Liver (tissue), 9 donors: ENCODE results near the gene GHR. TPM values are rescaled to one million over a fixed set of nuclear protein-coding genes. Genes with fewer than 3 reads are reported as not detected.

Source experiments
- DNase-seq: peaks from one replicate; pipeline ENCODE4 v3.0.0-alpha.2; 2017; ENCODE audit warnings: low spot score
- H3K27ac ChIP-seq, 2 donors: one replicate each; pipeline ENCODE4 v1.7.0; 2013; ENCODE audit warnings: inconsistent platforms in 2 of 2, low read length in 2 of 2, control low read depth in 1 of 2, low read depth in 1 of 2, mild to moderate bottlenecking in 1 of 2
- H3K27me3 ChIP-seq, 4 donors: one replicate each; pipeline versions ENCODE4 v1.6.1 to v1.7.0; 2013; ENCODE audit warnings: low read length in 3 of 4, inconsistent platforms in 1 of 4, mild to moderate bottlenecking in 1 of 4, moderate library complexity in 1 of 4; ENCODE audit not compliant: control insufficient read depth in 4 of 4, insufficient read depth in 4 of 4
- H3K36me3 ChIP-seq, 4 donors: one replicate each; pipeline versions ENCODE4 v1.6.1 to v1.7.0; 2013; ENCODE audit warnings: low read length in 3 of 4, mild to moderate bottlenecking in 3 of 4, low read depth in 1 of 4, moderate library complexity in 1 of 4; ENCODE audit not compliant: control insufficient read depth in 4 of 4, insufficient read depth in 3 of 4
- H3K4me1 ChIP-seq, 4 donors: one replicate each; pipeline versions ENCODE4 v1.6.1 to v1.7.0; 2013; ENCODE audit warnings: low read length in 3 of 4, mild to moderate bottlenecking in 3 of 4, moderate library complexity in 1 of 4; ENCODE audit not compliant: control insufficient read depth in 4 of 4, insufficient read depth in 4 of 4
- H3K4me3 ChIP-seq, 3 donors: one replicate each; pipeline versions ENCODE4 v1.6.1 to v1.7.0; 2013; ENCODE audit warnings: low read length in 3 of 3, control low read depth in 1 of 3, low read depth in 1 of 3, mild to moderate bottlenecking in 1 of 3
- H3K9ac ChIP-seq, 2 donors: one replicate each; pipeline ENCODE4 v1.7.0; 2013; ENCODE audit warnings: low read length in 2 of 2, mild to moderate bottlenecking in 2 of 2, moderate library complexity in 2 of 2, control low read depth in 1 of 2, low read depth in 1 of 2
- H3K9me3 ChIP-seq, 4 donors: one replicate each; pipeline versions ENCODE4 v1.6.1 to v1.7.0; 2013; ENCODE audit warnings: low read length in 3 of 4; ENCODE audit not compliant: control insufficient read depth in 4 of 4
- GABPA ChIP-seq, 2 donors: IDR thresholded peaks in 1 of 2; conservative IDR thresholded peaks in 1 of 2; 2 replicates each; pipeline ENCODE4 v1.6.1; 2016; ENCODE audit warnings: antibody characterized with exemption in 2 of 2, mild to moderate bottlenecking in 1 of 2, moderate library complexity in 1 of 2
- HNF4A ChIP-seq, 2 donors: conservative IDR thresholded peaks; 2 replicates each; pipeline ENCODE4 v1.6.1; 2016; ENCODE audit warnings: antibody characterized with exemption in 2 of 2, mild to moderate bottlenecking in 2 of 2
- HNF4G ChIP-seq: IDR thresholded peaks from 2 replicates; pipeline ENCODE4 v1.6.1; 2016; ENCODE audit warnings: antibody characterized with exemption
- MAX ChIP-seq: IDR thresholded peaks from 2 replicates; pipeline ENCODE4 v1.6.1; 2016; ENCODE audit warnings: antibody characterized with exemption
- NR2F2 ChIP-seq: IDR thresholded peaks from 2 replicates; pipeline ENCODE4 v1.6.1; 2016; ENCODE audit warnings: antibody characterized with exemption
- REST ChIP-seq: IDR thresholded peaks from 2 replicates; pipeline ENCODE4 v1.6.1; 2016; ENCODE audit warnings: antibody characterized with exemption, mild to moderate bottlenecking
- SP1 ChIP-seq: IDR thresholded peaks from 2 replicates; pipeline ENCODE4 v1.6.1; 2018; ENCODE audit warnings: antibody characterized with exemption, mild to moderate bottlenecking
- YY1 ChIP-seq: IDR thresholded peaks from 2 replicates; pipeline ENCODE4 v1.6.1; 2016; ENCODE audit warnings: antibody characterized with exemption, mild to moderate bottlenecking
- WGBS: extraction: QIAGEN DNeasy Blood & Tissue Kit; methylation state at CpG from one replicate; pipeline ENCODE4 v1.1.7; 2013; 5-methylcytosine and 5-hydroxymethylcytosine counted together
- polyA plus RNA-seq, 2 donors: library from polyadenylated mRNA; stranded (reverse) in 1 of 2; unstranded in 1 of 2; fragments of 200-250 nt in 1 of 2; fragments of >200 nt in 1 of 2; fragmentation: Nextera tagmentation in 1 of 2; extraction: Ambion mirVana in 1 of 2; gene quantifications; one replicate each; pipeline versions ENCODE4 v1.2.1 to v1.2.3, GENCODE V29; 2013 to 2015
- total RNA-seq, 2 donors: library from RNA; depleted of rRNA; stranded (reverse); fragments of >200 nt; gene quantifications; one replicate each; pipeline ENCODE4 v1.2.3, GENCODE V29; 2014
- donor health status: healthy.
- donor health status: healthy.
- donor health status: healthy.
- donor health status: healthy.
- donor health status: healthy.

Gene GHR
- total and polyA plus RNA-seq, 4 donors, result 6.6 to 104 (median 20.9) TPM

- peaks cover 0 to 3% (median 1%) of the 10 kb centered on the region in 4 donors for H3K36me3 ChIP-seq
- peaks cover 3 to 20% (median 14%) of the 10 kb centered on the region in 4 donors for H3K4me1 ChIP-seq
- H3K9me3 ChIP-seq, result no peaks in the 10 kb centered on the region
- H3K27ac ChIP-seq, result no peak overlapping the region
- 74% methylated on average over 2 of the region's 2 CpGs for WGBS
- peak; percentile 72 for TF ChIP-seq NR2F2
- TF ChIP-seq MAX, result no peak
- no peak overlapping the region for H3K4me3 ChIP-seq
- H3K27me3 ChIP-seq, result no peaks in the 10 kb centered on the region
- no peak overlapping the region for H3K9ac ChIP-seq
- no peak for DNase-seq
Observed at GRCh38 chr5:42653705-42654104, 230.5 kb downstream of the GHR start.

DNA sequence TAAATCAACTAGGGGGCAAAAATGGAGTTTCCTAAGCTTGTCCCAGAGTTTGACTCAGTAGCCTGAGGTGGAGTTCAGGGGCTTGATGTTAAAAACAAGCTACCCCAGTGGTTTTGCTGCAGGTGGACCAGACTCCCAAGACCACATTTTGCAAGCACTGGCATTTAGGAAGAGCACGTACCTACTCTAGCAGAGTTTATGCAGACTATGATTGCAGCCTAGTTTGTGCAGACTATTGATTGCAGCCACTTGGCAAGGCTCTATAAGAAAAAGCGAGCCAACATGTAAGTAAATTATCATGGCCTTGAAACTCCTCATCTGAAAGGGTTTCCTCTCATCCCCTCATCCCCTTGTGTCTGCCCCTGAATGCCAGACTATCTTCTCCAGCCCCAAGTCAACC, 231.4 kb downstream of the GHR start:
- WGBS, result 43% methylated on average over 2 of the region's 2 CpGs
- no peaks in the 10 kb centered on the region for H3K9me3 ChIP-seq

GRCh38 chr5:42655982-42656650, 232.9 kb downstream of the GHR start:
- TF ChIP-seq GABPA (IDR thresholded peaks at IDR 0.05 in 1 of 2, conservative IDR thresholded peaks at IDR 0.05 in 1 of 2) (no peak), HNF4G (no peak), SP1 (no peak), REST (no peak), YY1 (no peak), HNF4A (conservative IDR thresholded peaks at IDR 0.05) (peak in 1 of 2 donors; percentile 8), MAX (no peak)
- no peaks in the 10 kb centered on the region for H3K9me3 ChIP-seq
- 52% methylated on average over 3 of the region's 3 CpGs for WGBS
- no peak overlapping the region for H3K9ac ChIP-seq
- H3K36me3 ChIP-seq, result peaks cover 0 to 10% (median 2%) of the 10 kb centered on the region in 4 donors
- no peak for DNase-seq
- H3K4me3 ChIP-seq, result no peak overlapping the region
- no peaks in the 10 kb centered on the region for H3K27me3 ChIP-seq
- peak overlapping the region in 1 of 2 donors; percentile 0 for H3K27ac ChIP-seq
- peaks cover 2 to 20% (median 14%) of the 10 kb centered on the region in 4 donors for H3K4me1 ChIP-seq

More for the DNA sequence above, 231.4 kb downstream of the GHR start:
- Histone ChIP-seq H3K36me3 (peaks cover 0 to 10% (median 2%) of the 10 kb centered on the region in 4 donors), H3K27me3 (no peaks in the 10 kb centered on the region), H3K27ac (no peak overlapping the region), H3K4me1 (peaks cover 2 to 20% (median 14%) of the 10 kb centered on the region in 4 donors), H3K4me3 (no peak overlapping the region), H3K9ac (no peak overlapping the region)
- no peak for DNase-seq
- TF ChIP-seq REST (no peak), HNF4A (conservative IDR thresholded peaks at IDR 0.05) (peak in 1 of 2 donors; percentile 29)
